ENCODE data around the gene ATP13A5. TPM values are rescaled to one million over a fixed set of nuclear protein-coding genes. Genes with fewer than 3 reads are reported as not detected.

ATP13A5 gene
- total RNA-seq, 1 donor from 2014 or later = not detected

DNA sequence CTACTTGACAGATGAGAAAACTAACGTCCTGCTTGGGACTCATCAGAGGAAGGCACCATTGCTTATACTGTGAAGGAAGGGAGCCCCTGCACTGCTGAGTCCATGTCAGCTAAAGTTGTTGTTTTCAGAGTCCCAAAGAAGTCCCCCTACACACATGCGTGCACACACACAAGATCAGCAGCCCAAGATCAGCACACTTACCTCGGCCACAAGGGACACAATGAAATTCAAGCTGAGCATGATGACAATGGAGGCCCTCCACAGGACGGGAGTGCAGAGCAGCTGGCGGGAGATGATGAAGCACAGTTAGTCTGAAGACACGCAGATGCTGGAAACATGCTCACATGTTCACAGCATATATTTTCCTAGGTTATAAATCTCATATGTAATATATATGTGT is 28.6 kb upstream of the ATP13A5 start:
- Histone ChIP-seq H3K27ac (no peak overlapping the region), H3K36me3 (no peaks in the 10 kb centered on the region), H3K27me3 (no peaks in the 10 kb centered on the region), H3K9me3 (no peaks in the 10 kb centered on the region), H3K4me3 (no peak overlapping the region), H3K4me1 (no peaks in the 10 kb centered on the region)
- intact Hi-C loops (cut with DNase I) = no loop called here
- no peak for DNase-seq (ENCODE audit: extremely low spot score in 2 of 2)
- TF ChIP-seq POLR2AphosphoS5 (IDR thresholded peaks at IDR 0.05; ENCODE audit: insufficient read depth in 1 of 2, low read depth in 1 of 2) = no peak
- TF ChIP-seq POLR2A (IDR thresholded peaks at IDR 0.05) = no peak
- TF ChIP-seq, protein P1, sequence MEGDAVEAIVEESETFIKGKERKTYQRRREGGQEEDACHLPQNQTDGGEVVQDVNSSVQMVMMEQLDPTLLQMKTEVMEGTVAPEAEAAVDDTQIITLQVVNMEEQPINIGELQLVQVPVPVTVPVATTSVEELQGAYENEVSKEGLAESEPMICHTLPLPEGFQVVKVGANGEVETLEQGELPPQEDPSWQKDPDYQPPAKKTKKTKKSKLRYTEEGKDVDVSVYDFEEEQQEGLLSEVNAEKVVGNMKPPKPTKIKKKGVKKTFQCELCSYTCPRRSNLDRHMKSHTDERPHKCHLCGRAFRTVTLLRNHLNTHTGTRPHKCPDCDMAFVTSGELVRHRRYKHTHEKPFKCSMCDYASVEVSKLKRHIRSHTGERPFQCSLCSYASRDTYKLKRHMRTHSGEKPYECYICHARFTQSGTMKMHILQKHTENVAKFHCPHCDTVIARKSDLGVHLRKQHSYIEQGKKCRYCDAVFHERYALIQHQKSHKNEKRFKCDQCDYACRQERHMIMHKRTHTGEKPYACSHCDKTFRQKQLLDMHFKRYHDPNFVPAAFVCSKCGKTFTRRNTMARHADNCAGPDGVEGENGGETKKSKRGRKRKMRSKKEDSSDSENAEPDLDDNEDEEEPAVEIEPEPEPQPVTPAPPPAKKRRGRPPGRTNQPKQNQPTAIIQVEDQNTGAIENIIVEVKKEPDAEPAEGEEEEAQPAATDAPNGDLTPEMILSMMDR (IDR thresholded peaks at IDR 0.05) = no peak

DNA sequence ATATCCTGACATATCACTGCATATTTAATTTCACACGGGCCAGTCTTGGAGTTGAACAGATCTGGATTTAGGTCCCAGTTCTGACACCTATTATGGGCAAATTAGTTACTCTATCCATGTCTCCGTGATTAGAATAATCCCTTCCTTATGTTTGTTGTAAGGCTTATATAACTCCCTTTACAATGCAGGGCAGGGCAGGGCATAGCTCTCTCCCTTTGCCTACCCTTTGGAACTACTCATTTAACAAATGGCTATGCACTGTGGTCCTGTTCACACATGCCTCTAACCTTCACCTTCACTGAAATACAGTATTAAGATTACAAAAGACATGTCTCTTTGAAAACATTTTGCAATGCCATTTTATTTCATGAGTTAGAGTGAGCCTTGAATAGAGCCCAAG is 24.8 kb upstream of the ATP13A5 start:
- no peak for DNase-seq (ENCODE audit: extremely low spot score in 2 of 2)
- H3K4me3 ChIP-seq = no peak overlapping the region
- intact Hi-C loops (cut with DNase I) = no loop called here
- H3K9me3 ChIP-seq = no peaks in the 10 kb centered on the region
- H3K36me3 ChIP-seq = no peaks in the 10 kb centered on the region
- H3K4me1 ChIP-seq = no peaks in the 10 kb centered on the region
- no peaks in the 10 kb centered on the region for H3K27me3 ChIP-seq
- no peak overlapping the region for H3K27ac ChIP-seq
- TF ChIP-seq POLR2AphosphoS5 (IDR thresholded peaks at IDR 0.05; ENCODE audit: insufficient read depth in 1 of 2, low read depth in 1 of 2) (no peak), POLR2A (IDR thresholded peaks at IDR 0.05) (no peak)
- TF ChIP-seq, protein P1 (IDR thresholded peaks at IDR 0.05) = no peak

DNA sequence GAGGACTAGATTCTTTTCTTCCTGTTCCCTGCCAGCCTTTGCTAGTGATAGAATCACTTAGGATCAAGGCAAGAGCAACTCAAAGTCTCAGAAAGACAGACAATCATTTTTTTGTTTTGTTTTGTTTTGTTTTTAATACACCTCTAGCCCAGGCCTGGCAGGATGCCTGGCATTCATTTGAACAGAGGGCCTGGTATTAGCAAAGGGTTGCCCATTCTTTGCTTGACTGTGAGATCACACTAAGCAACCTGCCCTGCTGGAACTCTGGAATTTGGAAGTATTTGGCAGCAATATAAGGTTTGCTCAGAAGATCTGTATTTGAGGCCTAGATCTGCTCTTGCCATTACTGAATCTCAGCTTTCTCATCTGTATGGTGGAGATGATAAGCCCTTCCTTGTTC is 21.8 kb upstream of the ATP13A5 start:
- intact Hi-C loops (cut with DNase I) = no loop called here
- no peak overlapping the region for H3K27ac ChIP-seq
- TF ChIP-seq, protein P1 (IDR thresholded peaks at IDR 0.05) = no peak
- no peak for TF ChIP-seq POLR2A (IDR thresholded peaks at IDR 0.05)
- TF ChIP-seq POLR2AphosphoS5 (IDR thresholded peaks at IDR 0.05; ENCODE audit: insufficient read depth in 1 of 2, low read depth in 1 of 2) = no peak

DNA sequence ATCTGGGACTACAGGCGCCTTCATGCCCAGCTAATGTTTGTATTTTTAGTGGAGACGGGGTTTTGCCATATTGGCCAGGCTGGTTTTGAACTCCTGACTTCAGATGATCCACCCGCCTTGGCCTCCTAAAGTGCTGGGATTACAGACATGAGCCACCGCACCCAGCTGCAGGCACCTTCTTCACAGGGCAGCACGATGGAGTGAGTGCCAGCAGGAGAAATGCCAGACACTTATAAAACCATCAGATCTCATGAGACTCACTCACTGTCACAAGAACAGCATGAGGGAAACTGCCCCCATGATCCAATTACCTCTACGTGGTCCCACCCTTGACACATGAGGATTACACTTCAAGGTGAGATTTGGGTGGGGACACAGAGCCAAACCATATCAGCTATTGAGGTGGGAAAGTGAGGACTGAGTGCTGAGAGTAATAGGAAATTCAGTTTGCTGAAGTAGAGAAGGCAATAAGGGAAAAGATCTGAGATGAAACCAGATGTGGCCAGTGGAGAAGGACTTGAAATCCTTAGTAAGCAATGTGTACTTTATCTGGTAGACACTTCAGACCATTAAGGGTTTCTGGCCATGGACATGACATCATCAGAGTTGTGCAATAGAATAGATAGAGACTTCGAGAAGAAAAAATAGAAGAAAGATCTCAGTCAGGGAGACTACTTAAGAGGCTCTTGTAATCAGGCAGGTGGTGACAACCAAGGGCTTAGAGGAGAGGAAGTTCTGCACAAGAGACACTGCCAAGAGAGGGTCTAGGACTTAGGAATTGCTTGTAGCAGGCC is 18.1 kb upstream of the ATP13A5 start:
- H3K27me3 ChIP-seq = no peaks in the 10 kb centered on the region
- TF ChIP-seq, protein P1 (IDR thresholded peaks at IDR 0.05) = no peak
- TF ChIP-seq POLR2AphosphoS5 (IDR thresholded peaks at IDR 0.05; ENCODE audit: insufficient read depth in 1 of 2, low read depth in 1 of 2) (no peak), POLR2A (IDR thresholded peaks at IDR 0.05) (no peak)
- H3K36me3 ChIP-seq = no peaks in the 10 kb centered on the region
- DNase-seq (ENCODE audit: extremely low spot score in 2 of 2) = no peak
- no peak overlapping the region for H3K27ac ChIP-seq
- intact Hi-C loops (cut with DNase I) = no loop called here
- no peaks in the 10 kb centered on the region for H3K9me3 ChIP-seq
- no peaks in the 10 kb centered on the region for H3K4me1 ChIP-seq
- H3K4me3 ChIP-seq = no peak overlapping the region

More for the DNA sequence above, 21.8 kb upstream of the ATP13A5 start:
- no peaks in the 10 kb centered on the region for H3K27me3 ChIP-seq
- no peak overlapping the region for H3K4me3 ChIP-seq
- no peak for DNase-seq (ENCODE audit: extremely low spot score in 2 of 2)
- H3K9me3 ChIP-seq = no peaks in the 10 kb centered on the region
- H3K36me3 ChIP-seq = no peaks in the 10 kb centered on the region
- H3K4me1 ChIP-seq = no peaks in the 10 kb centered on the region

DNA sequence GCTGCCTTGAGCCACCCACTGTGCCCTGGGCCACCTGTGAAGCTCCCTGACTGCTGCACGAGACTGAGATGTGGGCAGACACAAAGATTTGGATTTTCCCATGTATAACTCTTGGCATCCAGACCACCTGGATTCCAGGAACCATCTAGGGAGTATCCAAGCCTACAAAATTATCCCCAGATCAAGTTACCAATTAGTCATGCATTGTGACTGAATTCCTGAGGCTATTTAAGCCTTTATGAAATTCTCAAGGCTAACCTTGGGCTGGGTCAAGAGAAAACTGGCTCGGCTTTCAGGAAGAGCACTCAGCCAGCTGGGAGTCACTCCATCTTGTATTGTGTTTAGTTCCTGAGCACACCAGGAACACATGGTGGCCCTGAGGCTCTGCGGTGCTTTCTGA is 13.3 kb upstream of the ATP13A5 start:
- H3K36me3 ChIP-seq = no peaks in the 10 kb centered on the region
- no peak for DNase-seq (ENCODE audit: extremely low spot score in 2 of 2)
- no peak for TF ChIP-seq POLR2A (IDR thresholded peaks at IDR 0.05)
- no peaks in the 10 kb centered on the region for H3K9me3 ChIP-seq
- no peaks in the 10 kb centered on the region for H3K4me1 ChIP-seq
- no peaks in the 10 kb centered on the region for H3K27me3 ChIP-seq
- no peak overlapping the region for H3K27ac ChIP-seq
- intact Hi-C loops (cut with DNase I) = no loop called here
- no peak overlapping the region for H3K4me3 ChIP-seq

Measured in vagina (tissue), 2 donors.